Skeletal muscle satellite cell (primary cell): ENCODE data around the gene ACSF3.
A peak's percentile ranks its signal among the peaks of the same experiment; 100 is the strongest.
"Not testable (repeated sequence)": the region's sequence is repeated elsewhere in the genome, so short reads cannot be mapped to it uniquely, and the experiment has no call there.

Source experiments
- H3K27me3 ChIP-seq: 2 replicates; pipeline ENCODE4 v1.7.0; 2013; ENCODE audit warnings: low read length; ENCODE audit not compliant: control insufficient read depth, insufficient read depth
- H3K36me3 ChIP-seq: 2 replicates; pipeline ENCODE4 v1.7.0; 2013; ENCODE audit warnings: mild to moderate bottlenecking, control low read depth, low read length; ENCODE audit not compliant: insufficient read depth
- H3K4me1 ChIP-seq: 2 replicates; pipeline ENCODE4 v1.7.0; 2013; ENCODE audit warnings: low read length; ENCODE audit not compliant: control insufficient read depth, insufficient read depth
- H3K4me2 ChIP-seq: 2 replicates; pipeline ENCODE4 v1.7.0; 2013; ENCODE audit warnings: mild to moderate bottlenecking, low read length
- H3K4me3 ChIP-seq: 2 replicates; pipeline ENCODE4 v1.7.0; 2013; ENCODE audit warnings: low read length
- H3K9ac ChIP-seq: 2 replicates; pipeline ENCODE4 v1.7.0; 2013; ENCODE audit warnings: mild to moderate bottlenecking, low read depth, low read length, moderate library complexity
- H3K9me3 ChIP-seq: replicated peaks from 2 replicates; pipeline ENCODE4 v1.7.0; 2013; ENCODE audit warnings: mild to moderate bottlenecking, control low read depth, low read length

The ACSF3 gene

GRCh38 chr16:89092013-89092412, 1.6 kb upstream of the ACSF3 start:
- no peaks in the 10 kb centered on the region for H3K36me3 ChIP-seq
- no peak overlapping the region for H3K4me2 ChIP-seq
- no peaks in the 10 kb centered on the region for H3K9me3 ChIP-seq
- no peak overlapping the region for H3K9ac ChIP-seq
- H3K27me3 ChIP-seq: peaks cover 49% of the 10 kb centered on the region
- no peak overlapping the region for H3K4me3 ChIP-seq
- H3K4me1 ChIP-seq: peaks cover 8% of the 10 kb centered on the region

GRCh38 chr16:89093252-89093601, 425 bp upstream of the ACSF3 start:
- Histone ChIP-seq H3K4me2 (peak overlapping the region; percentile 99), H3K4me3 (peak overlapping the region; percentile 96), H3K27me3 (peaks cover 39% of the 10 kb centered on the region), H3K9ac (peak overlapping the region; percentile 95)
- not testable (repeated sequence) for H3K36me3 ChIP-seq, H3K9me3 ChIP-seq, H3K4me1 ChIP-seq

GRCh38 chr16:89094252-89094879, 714 bp downstream of the ACSF3 start:
- peaks cover 8% of the 10 kb centered on the region for H3K4me1 ChIP-seq

GRCh38 chr16:89094880-89095258, 1.2 kb downstream of the ACSF3 start:
- Histone ChIP-seq H3K36me3 (no peaks in the 10 kb centered on the region), H3K4me3 (peak overlapping the region; percentile 96), H3K4me1 (peaks cover 11% of the 10 kb centered on the region), H3K9ac (peak overlapping the region; percentile 95), H3K9me3 (no peaks in the 10 kb centered on the region), H3K27me3 (peaks cover 26% of the 10 kb centered on the region), H3K4me2 (peak overlapping the region; percentile 99)

More at GRCh38 chr16:89094252-89094879, 714 bp downstream of the ACSF3 start:
- peak overlapping the region; percentile 99 for H3K4me2 ChIP-seq
- peak overlapping the region; percentile 96 for H3K4me3 ChIP-seq
- H3K9ac ChIP-seq: peak overlapping the region; percentile 95
- no peaks in the 10 kb centered on the region for H3K36me3 ChIP-seq
- H3K27me3 ChIP-seq: peaks cover 31% of the 10 kb centered on the region
- no peaks in the 10 kb centered on the region for H3K9me3 ChIP-seq

GRCh38 chr16:89095491-89095951, 1.9 kb downstream of the ACSF3 start:
- Histone ChIP-seq H3K9me3 (no peaks in the 10 kb centered on the region), H3K4me1 (peaks cover 12% of the 10 kb centered on the region), H3K36me3 (no peaks in the 10 kb centered on the region), H3K4me3 (no peak overlapping the region), H3K27me3 (peaks cover 19% of the 10 kb centered on the region), H3K4me2 (no peak overlapping the region), H3K9ac (no peak overlapping the region)

GRCh38 chr16:89096042-89096717, 2.5 kb downstream of the ACSF3 start:
- H3K9ac ChIP-seq: no peak overlapping the region
- no peak overlapping the region for H3K4me3 ChIP-seq
- H3K36me3 ChIP-seq: peaks cover 3% of the 10 kb centered on the region
- H3K27me3 ChIP-seq: peaks cover 14% of the 10 kb centered on the region
- H3K4me1 ChIP-seq: peaks cover 12% of the 10 kb centered on the region
- no peak overlapping the region for H3K4me2 ChIP-seq
- H3K9me3 ChIP-seq: no peaks in the 10 kb centered on the region

GRCh38 chr16:89096768-89097391, 3.2 kb downstream of the ACSF3 start:
- Histone ChIP-seq H3K9ac (no peak overlapping the region), H3K36me3 (peaks cover 10% of the 10 kb centered on the region), H3K4me2 (no peak overlapping the region), H3K4me1 (peaks cover 12% of the 10 kb centered on the region), H3K4me3 (no peak overlapping the region), H3K27me3 (peaks cover 7% of the 10 kb centered on the region), H3K9me3 (no peaks in the 10 kb centered on the region)

- H3K4me2 ChIP-seq: no peak overlapping the region
- peaks cover 12% of the 10 kb centered on the region for H3K4me1 ChIP-seq
- H3K27me3 ChIP-seq: peaks cover 2% of the 10 kb centered on the region
- H3K9me3 ChIP-seq: no peaks in the 10 kb centered on the region
- H3K9ac ChIP-seq: no peak overlapping the region
- H3K4me3 ChIP-seq: no peak overlapping the region
- H3K36me3 ChIP-seq: peaks cover 15% of the 10 kb centered on the region
Observed at GRCh38 chr16:89097392-89097772, 3.7 kb downstream of the ACSF3 start.

GRCh38 chr16:89098767-89099430, 5.2 kb downstream of the ACSF3 start:
- H3K9me3 ChIP-seq: no peaks in the 10 kb centered on the region
- H3K27me3 ChIP-seq: no peaks in the 10 kb centered on the region
- H3K4me2 ChIP-seq: no peak overlapping the region
- H3K36me3 ChIP-seq: peaks cover 29% of the 10 kb centered on the region
- H3K4me1 ChIP-seq: peaks cover 12% of the 10 kb centered on the region
- no peak overlapping the region for H3K4me3 ChIP-seq
- no peak overlapping the region for H3K9ac ChIP-seq

- Histone ChIP-seq H3K9ac (no peak overlapping the region), H3K4me1 (peaks cover 6% of the 10 kb centered on the region), H3K36me3 (peaks cover 37% of the 10 kb centered on the region), H3K4me3 (no peak overlapping the region), H3K4me2 (no peak overlapping the region), H3K9me3 (no peaks in the 10 kb centered on the region), H3K27me3 (no peaks in the 10 kb centered on the region)
Observed at GRCh38 chr16:89099905-89100304, 6.3 kb downstream of the ACSF3 start.

GRCh38 chr16:89100601-89101302, 7.1 kb downstream of the ACSF3 start:
- peaks cover 46% of the 10 kb centered on the region for H3K36me3 ChIP-seq

More at GRCh38 chr16:89100601-89101302, 7.1 kb downstream of the ACSF3 start:
- no peaks in the 10 kb centered on the region for H3K27me3 ChIP-seq
- no peak overlapping the region for H3K9ac ChIP-seq
- no peaks in the 10 kb centered on the region for H3K9me3 ChIP-seq
- peaks cover 4% of the 10 kb centered on the region for H3K4me1 ChIP-seq
- no peak overlapping the region for H3K4me3 ChIP-seq
- no peak overlapping the region for H3K4me2 ChIP-seq
